Uterus (tissue), 4 donors: Measurements from ENCODE around the gene KIAA0513. TPM values are rescaled to one million over a fixed set of nuclear protein-coding genes. Genes with fewer than 3 reads are reported as not detected.

Source experiments
- DNase-seq, 2 donors: peaks; one replicate each; pipeline ENCODE4 v3.0.0-alpha.2; 2019 to 2020
- H3K27ac ChIP-seq, 2 donors: fragments of 200-600 bp; sonication (generic); 1 replicate in 1 of 2; 2 replicates in 1 of 2; pipeline ENCODE4 v1.5.1; 2016 to 2018
- H3K27me3 ChIP-seq, 2 donors: fragments of 200-600 bp; sonication (generic); one replicate each; pipeline ENCODE4 v1.5.1; 2018 to 2019; ENCODE audit warnings: control low read depth in 1 of 2
- H3K36me3 ChIP-seq, 2 donors: fragments of 200-600 bp; sonication (generic); one replicate each; pipeline ENCODE4 v1.5.1; 2019; ENCODE audit warnings: control low read depth in 1 of 2
- H3K4me1 ChIP-seq, 2 donors: fragments of 200-600 bp; sonication (generic); one replicate each; pipeline ENCODE4 v1.5.1; 2018 to 2019; ENCODE audit warnings: control low read depth in 1 of 2
- H3K4me3 ChIP-seq, 2 donors: fragments of 200-600 bp; sonication (generic); 1 replicate in 1 of 2; 2 replicates in 1 of 2; pipeline ENCODE4 v1.5.1; 2018 to 2019; ENCODE audit warnings: mild to moderate bottlenecking in 1 of 2
- H3K9me3 ChIP-seq, 2 donors: fragments of 200-600 bp; sonication (generic); one replicate each; pipeline ENCODE4 v1.5.1; 2019; ENCODE audit warnings: control low read depth in 1 of 2
- CTCF ChIP-seq, 4 experiments: fragments of 200-600 bp in 2 of 4; fragments of 450-650 bp in 2 of 4; sonication (generic) in 2 of 4; IDR thresholded peaks; one replicate each; pipeline ENCODE4 v1.5.1; 2016 to 2019; ENCODE audit warnings: antibody characterized with exemption in 4 of 4, mild to moderate bottlenecking in 2 of 4, moderate library complexity in 1 of 4
- POLR2A ChIP-seq, 2 donors: fragments of 450-650 bp; IDR thresholded peaks; one replicate each; pipeline ENCODE4 v1.6.1; 2016; ENCODE audit warnings: antibody characterized with exemption in 2 of 2, mild to moderate bottlenecking in 1 of 2, moderate library complexity in 1 of 2
- intact Hi-C: fragments of 100-400 bp; cut with DNase I; formaldehyde crosslinking; loops from one replicate; pipeline ENCODE4 v1.15.1; 2023; ENCODE audit warnings: low total_unique reads
- total RNA-seq, 4 donors: library from RNA; depleted of rRNA in 3 of 4; stranded (reverse); fragments of >200 nt in 3 of 4; gene quantifications; one replicate each; pipeline versions ENCODE4 v1.1.0 to v1.2.4, GENCODE V29; 2014 to 2023
- donor health status: DM: yes; HTN: yes; CAD: no.

The KIAA0513 gene
- total RNA-seq, 4 donors from 2014 or later: 4.7 to 17.3 (median 9.4) TPM

GRCh38 chr16:84986102-84986501 is 41.5 kb upstream of the KIAA0513 start:
- Histone ChIP-seq H3K4me3 (no peak overlapping the region), H3K36me3 (no peaks in the 10 kb centered on the region), H3K9me3 (no peaks in the 10 kb centered on the region), H3K27me3 (no peaks in the 10 kb centered on the region), H3K4me1 (no peaks in the 10 kb centered on the region), H3K27ac (peak overlapping the region; percentile 17 to 41)
- intact Hi-C loops: no loop called here
- no peak for TF ChIP-seq POLR2A (IDR thresholded peaks at IDR 0.05)
- no peak for TF ChIP-seq CTCF (IDR thresholded peaks at IDR 0.05)
- DNase-seq: no peak

GRCh38 chr16:84986879-84987278 is 40.7 kb upstream of the KIAA0513 start:
- intact Hi-C loops: no loop called here
- Histone ChIP-seq H3K36me3 (no peaks in the 10 kb centered on the region), H3K4me3 (no peak overlapping the region), H3K4me1 (no peaks in the 10 kb centered on the region), H3K27me3 (no peaks in the 10 kb centered on the region), H3K27ac (peak overlapping the region in 1 of 2 donors; percentile 41), H3K9me3 (no peaks in the 10 kb centered on the region)
- no peak for TF ChIP-seq POLR2A (IDR thresholded peaks at IDR 0.05)
- no peak for TF ChIP-seq CTCF (IDR thresholded peaks at IDR 0.05)
- no peak for DNase-seq

GRCh38 chr16:84988328-84989080 is 39.1 kb upstream of the KIAA0513 start:
- TF ChIP-seq POLR2A (IDR thresholded peaks at IDR 0.05): no peak
- no peak for TF ChIP-seq CTCF (IDR thresholded peaks at IDR 0.05)
- Histone ChIP-seq H3K4me1 (no peaks in the 10 kb centered on the region), H3K9me3 (no peaks in the 10 kb centered on the region), H3K27me3 (no peaks in the 10 kb centered on the region), H3K27ac (no peak overlapping the region), H3K4me3 (no peak overlapping the region), H3K36me3 (no peaks in the 10 kb centered on the region)
- intact Hi-C loops: no loop called here
- DNase-seq: no peak

GRCh38 chr16:84989749-84990620 is 37.6 kb upstream of the KIAA0513 start:
- no peak overlapping the region for H3K27ac ChIP-seq
- TF ChIP-seq CTCF (IDR thresholded peaks at IDR 0.05) (no peak), POLR2A (IDR thresholded peaks at IDR 0.05) (no peak)
- no peaks in the 10 kb centered on the region for H3K27me3 ChIP-seq
- peaks cover 0 to 6% of the 10 kb centered on the region in 2 donors for H3K4me1 ChIP-seq
- H3K36me3 ChIP-seq: no peaks in the 10 kb centered on the region
- H3K9me3 ChIP-seq: no peaks in the 10 kb centered on the region
- no peak for DNase-seq
- intact Hi-C loops: no loop called here
- H3K4me3 ChIP-seq: no peak overlapping the region

GRCh38 chr16:84990782-84991181 is 36.8 kb upstream of the KIAA0513 start:
- H3K4me1 ChIP-seq: peaks cover 0 to 6% of the 10 kb centered on the region in 2 donors
- no peak overlapping the region for H3K4me3 ChIP-seq
- TF ChIP-seq CTCF (IDR thresholded peaks at IDR 0.05) (no peak), POLR2A (IDR thresholded peaks at IDR 0.05) (no peak)
- intact Hi-C loops: no loop called here
- H3K27me3 ChIP-seq: no peaks in the 10 kb centered on the region
- H3K36me3 ChIP-seq: no peaks in the 10 kb centered on the region
- DNase-seq: no peak
- no peak overlapping the region for H3K27ac ChIP-seq
- H3K9me3 ChIP-seq: no peaks in the 10 kb centered on the region
